H1 (cell line): ENCODE data around the gene USP38. TPM values are rescaled to one million over a fixed set of nuclear protein-coding genes. Genes with fewer than 3 reads are reported as not detected.

Experiments
- MAFK ChIP-seq: IDR thresholded peaks from 2 replicates; pipeline ENCODE4 v1.6.1; 2012; ENCODE audit warnings: low read depth, mild to moderate bottlenecking, improper control_type of control experiment, low read length
- USF2 ChIP-seq: IDR thresholded peaks from 2 replicates; pipeline ENCODE4 v1.6.1; 2011; ENCODE audit warnings: low read length, improper control_type of control experiment
- polyA plus RNA-seq, 7 experiments: library from polyadenylated mRNA; depleted of rRNA in 3 of 7; stranded (reverse) in 5 of 7; unstranded in 2 of 7; fragments of >200 nt in 5 of 7; fragments of 200-250 nt in 2 of 7; gene quantifications; 1 replicate in 5 of 7; 2 replicates in 1 of 7; 4 replicates in 1 of 7; pipeline versions ENCODE4 v1.2.1 to v1.2.3, GENCODE V29; 2011 to 2013; ENCODE audit warnings: missing spikeins in 2 of 7, mixed read lengths in 2 of 7
- total RNA-seq: library from RNA; stranded (reverse); fragmentation: NEBNext Ultra II Directional; extraction: Animal tissue kit (Norgen Biotek cat#: 25700); gene quantifications from 2 replicates; pipeline ENCODE4 v1.2.1, GENCODE V29; 2021

USP38 gene
- total and polyA plus RNA-seq, 2 of the 8 experiments (the other 6 are each of a cell fraction or from before 2014, with no cell fraction given) = 3.2 to 10.5 TPM

GRCh38 chr4:143260750-143261149 is 76.0 kb downstream of the USP38 start (continued):
- TF ChIP-seq USF2 (no peak), MAFK (no peak)
- TF ChIP-seq, all 59 proteins: peak for 0
